Keratinocyte (primary cell): ENCODE results near the gene HOXC5.

Experiments
- EZH2 ChIP-seq: IDR thresholded peaks from one replicate; pipeline ENCODE4 v1.6.1; 2012; ENCODE audit warnings: inconsistent platforms, mild to moderate bottlenecking, low read length, moderate library complexity
- TF ChIP-seq, protein P1 (sequence below), 3 experiments: IDR thresholded peaks in 1 of 3; conservative IDR thresholded peaks in 1 of 3; optimal IDR thresholded peaks in 1 of 3; 2 replicates in 2 of 3; 3 replicates in 1 of 3; pipeline versions ENCODE3 to v1.5.1; 2011; ENCODE audit warnings: low read length in 3 of 3, mild to moderate bottlenecking in 3 of 3, moderate library complexity in 2 of 3, control low read depth in 1 of 3, inconsistent platforms in 1 of 3; ENCODE audit not compliant: insufficient read depth in 2 of 3; ENCODE audit errors: extremely low read depth in 1 of 3

DNA sequence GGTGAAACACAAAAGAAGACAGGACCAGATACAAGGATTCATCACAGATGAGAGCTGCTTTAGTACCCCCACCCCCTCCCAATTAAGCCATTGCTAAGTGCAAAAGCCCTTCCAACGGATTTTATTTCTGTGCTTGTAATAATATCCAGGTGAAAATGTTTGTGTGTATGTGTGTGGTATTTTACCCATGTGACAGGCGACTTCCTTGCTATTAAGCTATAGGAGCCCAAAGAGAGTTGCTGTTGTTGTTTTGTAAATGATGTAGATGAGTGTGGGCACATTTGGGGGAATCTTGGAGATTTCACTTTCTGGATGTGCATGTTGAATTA, 17.6 kb downstream of the HOXC5 start:
- TF ChIP-seq, protein P1, sequence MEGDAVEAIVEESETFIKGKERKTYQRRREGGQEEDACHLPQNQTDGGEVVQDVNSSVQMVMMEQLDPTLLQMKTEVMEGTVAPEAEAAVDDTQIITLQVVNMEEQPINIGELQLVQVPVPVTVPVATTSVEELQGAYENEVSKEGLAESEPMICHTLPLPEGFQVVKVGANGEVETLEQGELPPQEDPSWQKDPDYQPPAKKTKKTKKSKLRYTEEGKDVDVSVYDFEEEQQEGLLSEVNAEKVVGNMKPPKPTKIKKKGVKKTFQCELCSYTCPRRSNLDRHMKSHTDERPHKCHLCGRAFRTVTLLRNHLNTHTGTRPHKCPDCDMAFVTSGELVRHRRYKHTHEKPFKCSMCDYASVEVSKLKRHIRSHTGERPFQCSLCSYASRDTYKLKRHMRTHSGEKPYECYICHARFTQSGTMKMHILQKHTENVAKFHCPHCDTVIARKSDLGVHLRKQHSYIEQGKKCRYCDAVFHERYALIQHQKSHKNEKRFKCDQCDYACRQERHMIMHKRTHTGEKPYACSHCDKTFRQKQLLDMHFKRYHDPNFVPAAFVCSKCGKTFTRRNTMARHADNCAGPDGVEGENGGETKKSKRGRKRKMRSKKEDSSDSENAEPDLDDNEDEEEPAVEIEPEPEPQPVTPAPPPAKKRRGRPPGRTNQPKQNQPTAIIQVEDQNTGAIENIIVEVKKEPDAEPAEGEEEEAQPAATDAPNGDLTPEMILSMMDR (optimal IDR thresholded peaks at IDR 0.05 in 1 of 3, IDR thresholded peaks at IDR 0.05 in 1 of 3, conservative IDR thresholded peaks at IDR 0.05 in 1 of 3; ENCODE audit: extremely low read depth in 1 of 3, insufficient read depth in 2 of 3, low read length in 3 of 3): no peak
- no peak for TF ChIP-seq EZH2
